Omental fat pad (tissue), 4 donors: Measurements from ENCODE around the gene PLXNA4. TPM values are rescaled to one million over a fixed set of nuclear protein-coding genes. Genes with fewer than 3 reads are reported as not detected.

Source experiments
- ATAC-seq: fragments of 150-250 bp; one replicate; pipeline ENCODE4 v1.9.1; 2016; ENCODE audit warnings: mild to moderate bottlenecking, moderate library complexity; ENCODE audit not compliant: low FRiP score
- DNase-seq: peaks from one replicate; pipeline ENCODE4 v3.0.0-alpha.2; 2019; ENCODE audit warnings: low spot score
- CTCF ChIP-seq, 3 donors: fragments of 450-650 bp; IDR thresholded peaks; one replicate each; pipeline ENCODE4 v1.5.1; 2016 to 2017; ENCODE audit warnings: antibody characterized with exemption in 3 of 3, mild to moderate bottlenecking in 3 of 3, moderate library complexity in 2 of 3
- total RNA-seq, 4 donors: library from RNA; depleted of rRNA; stranded (reverse); fragments of >200 nt; gene quantifications; one replicate each; pipeline ENCODE4 v1.1.0, GENCODE V29; 2016

The PLXNA4 gene
- total RNA-seq, 4 donors from 2014 or later: 31.4 to 111 (median 41.9) TPM

- ATAC-seq (no peak), DNase-seq (no peak)
- no peak for TF ChIP-seq CTCF (IDR thresholded peaks at IDR 0.05)
Observed at GRCh38 chr7:132162556-132163144, 413.6 kb downstream of the PLXNA4 start.

DNA sequence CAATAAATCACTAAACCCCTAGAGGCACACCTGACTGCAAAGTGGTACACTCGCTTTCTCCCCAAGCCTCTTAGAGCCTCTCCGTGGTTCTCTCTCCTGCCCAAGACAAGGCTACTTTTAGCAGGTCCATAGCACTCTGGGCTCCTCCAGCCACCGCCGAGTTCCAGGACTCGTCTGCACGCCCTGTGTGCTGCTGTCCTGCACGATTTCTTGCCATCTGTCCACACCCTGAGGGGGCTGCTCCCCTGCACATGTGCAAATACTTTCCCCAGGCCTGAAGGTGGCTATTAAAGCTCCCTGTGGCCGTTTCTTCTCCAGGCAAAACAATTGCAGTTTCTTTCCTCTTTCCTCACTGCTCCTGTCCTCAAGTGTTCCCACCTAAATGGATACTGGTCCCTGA, 414.3 kb downstream of the PLXNA4 start:
- DNase-seq (no peak), ATAC-seq (no peak)
- no peak for TF ChIP-seq CTCF (IDR thresholded peaks at IDR 0.05)

GRCh38 chr7:132161533-132161915, 414.7 kb downstream of the PLXNA4 start:
- ATAC-seq: no peak
- TF ChIP-seq CTCF (IDR thresholded peaks at IDR 0.05): no peak
- DNase-seq: no peak

DNA sequence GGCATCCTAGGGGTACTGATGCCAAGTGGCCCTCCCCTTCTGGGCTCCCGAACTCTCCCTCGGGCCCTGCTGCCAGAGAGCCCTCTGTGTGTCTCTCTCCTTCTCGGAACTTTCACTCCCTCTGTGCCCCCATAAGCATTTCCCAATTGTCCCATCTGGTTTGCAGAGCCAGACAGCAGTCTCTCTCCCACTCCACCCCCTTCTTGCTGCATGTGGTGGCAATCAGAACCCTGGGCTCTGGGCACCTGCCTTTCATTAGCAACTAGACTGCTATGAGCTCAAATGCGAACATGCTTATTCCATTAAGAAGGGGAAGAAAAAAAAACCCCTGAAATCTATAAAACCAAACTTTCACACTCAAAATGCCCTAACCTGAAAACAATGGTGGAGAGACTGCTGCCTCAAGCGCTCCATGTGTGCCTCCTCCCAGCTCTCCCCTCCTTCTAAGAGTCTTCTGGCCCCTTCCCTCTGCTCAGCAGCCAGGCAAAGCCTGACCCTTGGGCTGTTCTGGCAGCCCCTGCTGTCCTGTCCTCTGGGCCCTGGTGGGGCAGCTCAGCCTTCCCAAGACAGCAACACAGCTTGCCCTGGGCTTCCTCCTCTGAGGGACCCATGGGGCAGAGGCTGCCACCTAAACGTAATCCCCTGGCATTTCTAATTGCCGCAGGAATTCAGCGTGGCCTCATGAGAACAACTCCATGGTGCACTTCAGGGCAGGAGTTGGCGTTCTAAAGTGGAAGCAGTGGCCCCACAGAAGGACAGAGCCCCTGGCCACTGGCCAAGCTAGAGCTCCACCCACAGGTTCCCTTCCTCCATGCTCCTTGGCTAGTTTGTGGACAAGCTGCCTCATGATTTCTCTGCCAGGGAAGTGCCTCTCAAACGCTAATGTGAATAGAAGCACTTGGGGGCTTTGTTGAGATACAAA, 415.4 kb downstream of the PLXNA4 start:
- ATAC-seq (no peak), DNase-seq (no peak)
- no peak for TF ChIP-seq CTCF (IDR thresholded peaks at IDR 0.05)

DNA sequence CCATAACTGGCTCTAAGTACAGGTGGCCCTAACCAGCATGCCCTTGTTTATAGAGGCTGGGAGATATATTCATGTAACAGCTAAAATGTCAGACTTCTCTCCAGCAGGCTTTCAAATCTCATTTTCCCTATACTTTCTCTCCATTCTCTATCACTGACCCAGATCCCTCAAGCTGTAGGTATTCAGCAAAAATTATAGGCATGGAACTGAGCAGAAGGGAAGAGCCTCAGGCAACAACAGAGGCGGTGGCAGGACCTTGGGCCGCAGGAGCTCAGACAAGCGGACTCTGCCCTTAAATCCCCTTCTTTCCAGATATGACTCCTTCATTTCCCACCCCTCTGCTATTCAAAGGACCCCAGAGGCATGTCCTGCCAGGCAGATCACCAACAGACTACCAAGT, 417.4 kb downstream of the PLXNA4 start:
- TF ChIP-seq CTCF (IDR thresholded peaks at IDR 0.05): no peak
- DNase-seq (no peak), ATAC-seq (no peak)

DNA sequence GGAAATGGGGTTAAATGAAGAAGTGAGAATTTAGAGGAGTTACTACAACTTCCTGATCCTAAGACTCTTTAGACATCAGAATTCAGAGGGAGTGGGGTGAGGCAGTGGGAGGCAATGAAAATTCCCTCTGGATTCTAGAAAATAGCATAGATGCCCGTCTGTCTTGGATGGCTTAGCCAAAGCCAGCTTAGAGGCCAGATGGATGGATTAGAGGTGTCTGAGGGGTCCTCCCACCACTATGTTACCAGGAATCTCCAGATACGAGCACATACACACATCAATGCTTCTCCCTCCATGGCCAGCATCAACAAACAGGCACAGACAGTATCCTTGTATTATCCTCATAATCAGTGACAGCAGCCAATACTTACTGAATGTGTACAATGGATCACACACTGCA, 418.1 kb downstream of the PLXNA4 start:
- no peak for TF ChIP-seq CTCF (IDR thresholded peaks at IDR 0.05)
- ATAC-seq (no peak), DNase-seq (no peak)

GRCh38 chr7:132155715-132156114, 420.6 kb downstream of the PLXNA4 start:
- ATAC-seq: no peak

More at GRCh38 chr7:132155715-132156114, 420.6 kb downstream of the PLXNA4 start:
- no peak for TF ChIP-seq CTCF (IDR thresholded peaks at IDR 0.05)
- no peak for DNase-seq
